Posterior vena cava (tissue), 2 donors: ENCODE results near the gene VPS36. TPM values are rescaled to one million over a fixed set of nuclear protein-coding genes. Genes with fewer than 3 reads are reported as not detected.
"Not testable (repeated sequence)": the region's sequence is repeated elsewhere in the genome, so short reads cannot be mapped to it uniquely, and the experiment has no call there.

ENCODE experiments used
- DNase-seq: peaks from one replicate; pipeline ENCODE4 v3.0.0-alpha.2; 2020; ENCODE audit warnings: low spot score
- intact Hi-C, 2 donors: fragments of 100-400 bp; cut with DNase I; formaldehyde crosslinking; loops; one replicate each; pipeline versions ENCODE4 v1.14.1 to v1.14.2; 2022 to 2023
- total RNA-seq, 2 donors: library from RNA; stranded (reverse); fragmentation: NEBNext Ultra II Directional; extraction: Animal tissue kit (Norgen Biotek cat#: 25700); gene quantifications; one replicate each; pipeline ENCODE4 v1.2.1, GENCODE V29; 2021
- donor health status: DM: yes; HTN: yes; CAD: no.
- donor health status: DM: yes; HTN: yes; CAD: no.

VPS36 gene
- total RNA-seq, 2 donors from 2014 or later = 38.2 to 40.7 TPM

- DNase-seq = no peak
- intact Hi-C loops = no loop called here
Observed at GRCh38 chr13:52449331-52450011, 963 bp downstream of the VPS36 start.

GRCh38 chr13:52447815-52448552 is 2.5 kb downstream of the VPS36 start:
- DNase-seq = no peak
- intact Hi-C loops = no loop called here

GRCh38 chr13:52447354-52447753 is 3.1 kb downstream of the VPS36 start:
- DNase-seq = no peak
- intact Hi-C loops = no loop called here

DNA sequence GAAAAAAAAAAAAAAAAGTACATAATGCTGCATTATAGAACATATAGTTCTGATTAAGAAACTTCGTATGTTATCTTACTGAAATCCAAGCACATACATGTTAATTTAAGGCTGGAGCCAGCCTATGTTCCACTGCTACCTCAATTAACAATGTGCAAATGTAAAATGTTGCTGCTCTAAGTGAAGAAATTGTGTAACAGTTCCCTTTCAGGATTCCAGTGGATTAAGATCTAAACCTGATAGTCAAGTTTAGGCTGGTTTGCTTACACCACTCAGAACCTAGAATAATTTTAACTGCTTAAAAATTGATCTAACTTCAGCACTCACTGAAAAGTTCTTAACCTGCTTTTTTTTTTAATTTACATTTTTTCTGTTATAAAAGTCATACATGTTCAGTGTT is 4.2 kb downstream of the VPS36 start:
- intact Hi-C loops = no loop called here

GRCh38 chr13:52432456-52432855 is 18.0 kb downstream of the VPS36 start:
- intact Hi-C loops = no loop called here
- DNase-seq = no peak

More for the DNA sequence above, 4.2 kb downstream of the VPS36 start:
- DNase-seq = no peak

DNA sequence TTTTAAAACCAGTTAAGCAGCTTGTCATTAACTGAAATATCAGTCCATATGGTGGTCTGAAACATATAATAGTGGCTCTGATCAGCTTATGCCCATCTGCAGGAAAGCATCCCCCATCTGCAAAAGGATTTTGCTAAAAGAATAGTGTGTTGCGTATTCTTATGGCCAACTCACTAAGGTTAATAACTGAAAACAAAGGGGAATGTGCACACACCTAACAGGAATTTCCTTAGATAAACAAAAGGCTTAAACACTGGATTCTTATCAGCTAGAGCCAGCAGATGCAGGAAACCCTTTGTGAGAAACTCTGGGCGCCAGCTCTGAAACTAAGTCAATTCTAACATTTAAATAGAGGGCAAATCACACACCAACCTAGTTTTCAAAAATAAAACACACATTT is 22.1 kb downstream of the VPS36 start:
- intact Hi-C loops = no loop called here
- no peak for DNase-seq

GRCh38 chr13:52421216-52421615 is 29.2 kb downstream of the VPS36 start:
- intact Hi-C loops = no loop called here
- no peak for DNase-seq

- intact Hi-C loops = no loop called here
- no peak for DNase-seq
Observed at GRCh38 chr13:52419080-52419479, 31.4 kb downstream of the VPS36 start.

DNA sequence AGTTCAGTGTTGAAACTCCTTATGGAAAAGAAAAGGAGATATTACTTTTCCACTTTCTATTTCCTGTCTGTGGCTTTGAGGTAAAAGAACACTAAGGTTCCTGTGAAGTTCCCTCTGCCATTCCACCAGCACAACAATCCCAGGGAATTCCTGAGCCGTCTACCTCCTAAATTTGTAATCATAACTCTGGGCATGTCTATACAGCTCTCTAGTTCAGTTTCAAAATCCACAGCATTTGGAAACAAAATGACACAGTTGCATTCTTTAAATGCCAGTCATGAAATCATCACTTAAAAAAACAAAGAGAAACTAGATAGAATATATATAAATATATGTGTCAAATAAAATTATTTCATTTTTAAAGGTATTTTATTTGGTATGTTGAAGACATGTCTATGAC is 35.5 kb downstream of the VPS36 start:
- intact Hi-C loops = no loop called here
- DNase-seq = no peak

DNA sequence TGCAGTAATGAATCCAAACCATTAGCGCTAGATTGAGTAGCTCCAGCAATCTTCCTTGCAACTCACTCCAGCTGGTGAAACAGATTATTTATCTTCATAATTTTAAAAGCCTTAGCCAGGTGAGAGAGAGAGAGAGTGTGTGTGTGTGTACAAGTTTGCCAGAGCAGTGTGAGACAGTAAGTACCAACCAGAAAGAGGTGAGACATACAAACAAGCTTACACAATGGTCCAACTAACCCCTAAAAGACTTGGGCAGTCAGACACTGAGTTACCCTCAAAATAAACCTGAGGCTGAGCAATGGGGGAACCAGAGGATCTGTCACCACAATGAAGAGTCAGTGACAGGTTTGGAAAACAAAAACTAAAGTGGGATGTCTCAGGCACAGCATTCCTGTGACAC is 36.4 kb downstream of the VPS36 start:
- DNase-seq = no peak
- intact Hi-C loops = no loop called here

- DNase-seq = no peak
- intact Hi-C loops = no loop called here
Observed at GRCh38 chr13:52412128-52412527, 38.3 kb downstream of the VPS36 start.

DNA sequence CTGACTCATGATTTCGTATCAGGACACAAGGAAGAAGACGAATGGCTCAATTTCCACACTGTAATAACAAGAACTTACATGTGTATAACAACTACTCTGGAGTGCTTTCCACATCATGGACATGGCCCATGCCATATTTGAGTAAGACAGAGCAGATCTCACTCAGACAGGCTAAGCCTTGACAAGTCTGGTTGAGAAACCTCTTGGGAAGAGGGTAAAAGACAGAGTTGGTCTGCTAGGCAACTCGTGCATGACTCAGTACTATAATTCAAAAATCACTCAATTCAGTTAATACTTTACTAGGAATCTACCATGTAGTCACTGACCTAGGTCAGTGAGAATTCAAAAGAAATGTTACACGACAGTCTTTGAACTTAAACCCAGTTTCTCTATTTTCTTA is 38.8 kb downstream of the VPS36 start:
- DNase-seq = no peak
- intact Hi-C loops = no loop called here

- intact Hi-C loops, DNase-seq: not testable (repeated sequence)
Observed at GRCh38 chr13:52408071-52408658, 42.3 kb downstream of the VPS36 start.

DNA sequence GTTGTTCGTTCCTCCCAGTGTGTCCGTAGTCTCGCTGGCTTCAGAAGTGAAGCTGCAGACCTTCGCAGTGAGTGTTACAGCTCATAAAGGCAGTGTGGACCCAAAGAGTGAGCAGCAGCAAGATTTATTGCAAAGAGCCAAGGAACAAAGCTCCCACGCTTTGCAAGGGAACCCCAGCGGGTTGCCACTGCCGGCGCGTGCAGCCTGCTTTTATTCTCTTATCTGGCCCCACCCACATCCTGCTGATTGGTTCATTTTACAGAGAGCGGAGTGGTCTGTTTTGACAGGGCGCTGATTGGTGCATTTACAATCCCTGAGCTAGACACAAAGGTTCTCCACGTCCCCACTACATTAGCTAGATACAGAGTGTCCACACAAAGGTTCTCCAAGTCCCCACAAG is 43.0 kb downstream of the VPS36 start:
- DNase-seq, intact Hi-C loops: not testable (repeated sequence)

DNA sequence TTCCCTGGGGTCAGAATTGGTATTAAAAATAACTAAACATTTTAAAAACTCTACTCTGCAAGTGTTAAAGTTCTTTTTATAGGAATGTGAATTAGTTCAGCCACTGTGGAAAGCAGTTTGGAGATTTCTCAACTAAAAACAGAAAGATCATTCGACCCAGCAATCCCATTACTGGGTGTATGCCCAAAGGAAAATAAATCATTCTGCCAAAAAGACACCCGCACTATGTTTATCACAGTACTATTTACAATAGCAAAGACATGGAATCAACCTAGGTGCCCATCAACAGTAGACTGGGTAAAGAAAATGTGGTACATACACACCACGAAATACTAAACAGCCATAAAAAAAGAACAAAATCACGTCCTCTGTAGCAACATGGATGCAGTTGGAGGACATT is 43.8 kb downstream of the VPS36 start:
- DNase-seq = no peak
- intact Hi-C loops = no loop called here

DNA sequence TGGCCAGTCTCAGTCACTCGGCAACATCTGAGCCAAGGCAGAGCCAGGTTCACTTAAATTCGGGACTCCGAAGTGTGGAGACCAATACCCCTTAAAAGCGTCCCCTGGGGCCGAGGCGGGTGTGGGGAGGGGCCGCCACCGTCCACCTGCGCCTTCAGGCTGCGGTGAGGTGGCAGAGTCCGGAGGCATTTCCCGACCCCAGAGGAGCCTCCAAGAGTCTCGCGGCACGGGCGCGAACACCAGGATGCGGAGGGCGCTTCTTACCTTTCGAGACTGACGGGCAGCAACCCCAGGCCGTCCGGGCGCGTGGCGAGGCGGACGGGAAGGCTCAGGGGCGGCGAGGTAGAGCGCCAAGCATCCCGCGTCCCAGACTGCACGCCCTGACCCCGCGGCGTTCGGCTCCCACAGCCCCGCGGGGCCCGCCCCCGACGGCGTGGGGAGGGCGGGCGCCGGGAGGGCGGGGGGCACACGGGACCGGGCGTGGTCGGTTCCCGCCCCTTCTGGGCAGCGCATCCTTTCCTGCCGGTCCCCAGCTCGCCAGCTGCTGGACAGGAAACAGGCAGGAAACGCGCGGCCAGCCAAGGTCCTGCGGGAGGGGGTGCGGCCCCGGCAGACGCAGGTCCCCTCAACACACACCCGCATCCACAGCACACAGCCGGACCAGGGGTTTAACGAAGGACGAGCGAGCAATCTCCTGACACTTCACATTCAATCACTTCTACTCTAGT is 44.5 kb downstream of the VPS36 start, which contains the start of gene THSD1:
TSS of gene THSD1 (minus strand) at position 406 of the 728 bp plus-strand sequence. CDS start 3,572 bp downstream, outside the sequence.
- DNase-seq = peak; percentile 89

DNA sequence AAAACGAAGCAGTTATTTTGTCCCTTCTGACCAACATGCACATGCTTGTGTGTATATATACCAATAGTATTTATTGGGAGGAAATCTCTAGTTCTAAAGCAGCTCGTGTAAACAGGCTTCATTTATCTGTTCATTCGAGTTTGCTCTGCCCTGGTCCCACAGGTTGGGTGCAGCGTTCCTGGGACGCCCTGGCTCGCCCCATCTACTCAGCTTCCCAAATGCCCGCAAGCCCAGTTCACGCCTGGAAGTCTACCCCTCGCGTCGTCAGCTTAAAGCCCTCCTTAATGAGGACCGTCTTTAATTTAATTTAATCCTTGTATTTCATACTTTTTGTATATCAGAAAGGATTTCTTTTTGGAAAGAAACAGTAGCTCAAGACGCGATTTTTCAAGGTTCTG is 45.1 kb downstream of the VPS36 start:
- no peak for DNase-seq
- intact Hi-C loops = no loop called here

More for the DNA sequence above, 44.5 kb downstream of the VPS36 start, which contains the start of gene THSD1:
- intact Hi-C loops = no loop called here

DNA sequence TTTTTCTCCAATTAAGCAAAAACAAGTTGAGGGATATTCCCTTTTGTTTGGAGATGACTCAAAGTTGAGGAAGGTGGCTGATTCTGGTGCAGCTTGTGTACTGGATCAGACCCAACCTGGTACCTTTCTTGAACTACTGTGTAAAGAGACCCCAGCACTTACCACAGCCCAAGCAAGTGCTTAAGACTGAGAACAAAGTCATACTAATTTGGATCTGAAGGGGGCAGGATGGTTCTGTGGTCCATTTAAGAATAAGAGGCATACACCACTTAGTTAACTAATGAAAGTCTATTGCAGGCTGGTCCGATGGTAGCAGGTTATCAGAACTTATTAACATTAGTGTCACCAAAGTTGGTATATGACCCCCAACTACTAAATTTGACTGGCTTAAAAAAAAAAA is 50.7 kb downstream of the VPS36 start:
- intact Hi-C loops = no loop called here
- DNase-seq = no peak

GRCh38 chr13:52399046-52399445 is 51.4 kb downstream of the VPS36 start:
- no peak for DNase-seq
- intact Hi-C loops = no loop called here

DNA sequence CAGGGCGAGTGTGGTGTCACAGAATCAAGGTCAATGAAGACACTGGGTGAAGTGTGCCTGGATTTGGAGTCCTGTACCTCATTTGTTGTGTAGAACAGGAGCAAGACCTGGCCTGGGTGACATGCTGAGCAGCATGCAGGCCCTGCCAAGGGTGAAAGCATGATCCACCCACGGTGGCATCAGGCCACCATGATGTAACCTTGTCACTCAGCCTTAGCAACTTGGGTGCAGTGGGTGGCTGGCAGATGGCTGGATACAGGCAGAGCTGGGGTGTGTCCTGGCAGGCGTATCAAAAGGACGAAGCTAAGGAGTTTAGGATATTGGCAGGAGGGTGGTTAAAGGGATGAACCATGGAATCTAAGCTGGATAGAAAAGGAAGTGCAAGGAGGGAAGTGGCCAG is 54.7 kb downstream of the VPS36 start:
- no peak for DNase-seq

More for the DNA sequence above, 54.7 kb downstream of the VPS36 start:
- intact Hi-C loops = no loop called here
